HepG2 (cell line): ENCODE data around the gene NEUROD6.

Experiments
- EHMT2 ChIP-seq: fragments of 200-600 bp; sonication (generic); IDR thresholded peaks from 2 replicates; pipeline ENCODE4 v1.7.0; 2017; ENCODE audit warnings: antibody characterized with exemption, low read depth, low read length, borderline replicate concordance
- POLR2A ChIP-seq, 2 experiments: IDR thresholded peaks; 2 replicates each; pipeline ENCODE4 v1.6.1; 2011; ENCODE audit warnings: low read depth in 2 of 2, low read length in 2 of 2, mild to moderate bottlenecking in 1 of 2, moderate library complexity in 1 of 2; ENCODE audit not compliant: insufficient read depth in 1 of 2
- SUZ12 ChIP-seq: fragments of 150-350 bp; IDR thresholded peaks from 2 replicates; pipeline ENCODE4 v1.6.1; 2014; ENCODE audit warnings: low read depth, low read length
- ZNF333 ChIP-seq: sonication (generic); formaldehyde crosslinking; IDR thresholded peaks from 2 replicates; pipeline ENCODE4 v1.4.0; 2020; ENCODE audit warnings: mild to moderate bottlenecking, missing genetic modification reagents, borderline replicate concordance

DNA sequence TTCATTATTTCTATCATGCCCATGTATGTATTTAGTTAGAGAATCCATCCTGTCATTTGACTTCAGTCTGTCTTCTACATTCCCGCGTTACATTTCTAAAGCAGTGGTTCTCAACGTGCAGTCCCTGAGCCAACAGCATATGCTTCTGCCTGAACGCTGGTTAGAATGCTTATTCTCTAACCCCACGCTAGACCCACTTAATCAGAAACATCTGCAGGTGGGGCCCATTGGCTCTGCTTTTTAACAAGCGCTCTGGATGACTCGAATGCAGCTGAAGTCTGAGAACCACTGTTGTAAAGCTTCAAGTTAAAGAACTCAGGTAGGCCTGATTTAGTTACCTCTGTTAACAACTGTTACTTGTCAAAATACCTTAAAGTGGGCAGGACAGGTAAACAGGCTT, 38.2 kb downstream of the NEUROD6 start:
- TF ChIP-seq EHMT2 = no peak
- no peak for TF ChIP-seq POLR2A (IDR thresholded peaks at IDR 0.05; ENCODE audit: insufficient read depth in 1 of 2, low read depth in 2 of 2, low read length in 2 of 2)
- no peak for TF ChIP-seq ZNF333 (CRISPR knock-in tag)
- no peak for TF ChIP-seq SUZ12
